Loucy (cell line): ENCODE data around the gene PCDHGB5.

ENCODE experiments used
- EZH2phosphoT487 ChIP-seq: fragments of 200-600 bp; IDR thresholded peaks from 2 replicates; pipeline ENCODE4 v1.6.1; 2018; ENCODE audit warnings: antibody characterized with exemption, mild to moderate bottlenecking, moderate library complexity, borderline replicate concordance
- TF ChIP-seq, protein P1 (sequence below): fragments of 200-600 bp; sonication (generic); conservative IDR thresholded peaks from 2 replicates; pipeline ENCODE4 v1.5.1; 2014; ENCODE audit warnings: mild to moderate bottlenecking, antibody characterized with exemption, low read length

- TF ChIP-seq, protein P1, sequence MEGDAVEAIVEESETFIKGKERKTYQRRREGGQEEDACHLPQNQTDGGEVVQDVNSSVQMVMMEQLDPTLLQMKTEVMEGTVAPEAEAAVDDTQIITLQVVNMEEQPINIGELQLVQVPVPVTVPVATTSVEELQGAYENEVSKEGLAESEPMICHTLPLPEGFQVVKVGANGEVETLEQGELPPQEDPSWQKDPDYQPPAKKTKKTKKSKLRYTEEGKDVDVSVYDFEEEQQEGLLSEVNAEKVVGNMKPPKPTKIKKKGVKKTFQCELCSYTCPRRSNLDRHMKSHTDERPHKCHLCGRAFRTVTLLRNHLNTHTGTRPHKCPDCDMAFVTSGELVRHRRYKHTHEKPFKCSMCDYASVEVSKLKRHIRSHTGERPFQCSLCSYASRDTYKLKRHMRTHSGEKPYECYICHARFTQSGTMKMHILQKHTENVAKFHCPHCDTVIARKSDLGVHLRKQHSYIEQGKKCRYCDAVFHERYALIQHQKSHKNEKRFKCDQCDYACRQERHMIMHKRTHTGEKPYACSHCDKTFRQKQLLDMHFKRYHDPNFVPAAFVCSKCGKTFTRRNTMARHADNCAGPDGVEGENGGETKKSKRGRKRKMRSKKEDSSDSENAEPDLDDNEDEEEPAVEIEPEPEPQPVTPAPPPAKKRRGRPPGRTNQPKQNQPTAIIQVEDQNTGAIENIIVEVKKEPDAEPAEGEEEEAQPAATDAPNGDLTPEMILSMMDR, result no peak
- no peak for TF ChIP-seq EZH2phosphoT487
Measured at GRCh38 chr5:141351591-141351990, 46.2 kb upstream of the PCDHGB5 start.
